H9 (cell line): ENCODE results near the gene BAG1. TPM values are rescaled to one million over a fixed set of nuclear protein-coding genes. Genes with fewer than 3 reads are reported as not detected.

Source experiments
- DNase-seq: peaks from one replicate; pipeline ENCODE4 v3.0.0-alpha.2; 2017
- H2AFZ ChIP-seq: one replicate; pipeline ENCODE4 v1.6.1; 2013; ENCODE audit warnings: mild to moderate bottlenecking, low read length, control low read depth, moderate library complexity
- H2AK5ac ChIP-seq: 2 replicates; pipeline ENCODE4 v1.6.1; 2013; ENCODE audit warnings: low read length, control low read depth, mixed read lengths; ENCODE audit not compliant: insufficient read length
- H2BK120ac ChIP-seq: one replicate; pipeline ENCODE4 v1.6.1; 2013; ENCODE audit warnings: low read depth, mild to moderate bottlenecking, low read length, control low read depth, inconsistent platforms; ENCODE audit not compliant: poor library complexity, severe bottlenecking
- H2BK12ac ChIP-seq: 2 replicates; pipeline ENCODE4 v1.6.1; 2013; ENCODE audit warnings: low read length, control low read depth, mixed read lengths, low read depth; ENCODE audit not compliant: insufficient read length
- H2BK15ac ChIP-seq: 2 replicates; pipeline ENCODE4 v1.6.1; 2013; ENCODE audit warnings: low read depth, low read length, control low read depth
- H2BK20ac ChIP-seq: one replicate; pipeline ENCODE4 v1.6.1; 2013; ENCODE audit warnings: low read depth, mild to moderate bottlenecking, low read length, control low read depth, inconsistent platforms; ENCODE audit not compliant: poor library complexity, severe bottlenecking
- H2BK5ac ChIP-seq: 2 replicates; pipeline ENCODE4 v1.6.1; 2013; ENCODE audit warnings: low read length, control low read depth, mixed read lengths; ENCODE audit not compliant: insufficient read length
- H3K14ac ChIP-seq: 2 replicates; pipeline ENCODE4 v1.6.1; 2013; ENCODE audit warnings: low read length, control low read depth; ENCODE audit not compliant: insufficient read depth
- H3K18ac ChIP-seq: 2 replicates; pipeline ENCODE4 v1.6.1; 2013; ENCODE audit warnings: low read depth, mild to moderate bottlenecking, mixed read lengths, low read length, control low read depth; ENCODE audit not compliant: insufficient read length
- H3K23ac ChIP-seq: 2 replicates; pipeline ENCODE4 v1.6.1; 2013; ENCODE audit warnings: low read length, control low read depth, mixed read lengths, low read depth; ENCODE audit not compliant: insufficient read length
- H3K23me2 ChIP-seq: 2 replicates; pipeline ENCODE4 v1.6.1; 2013; ENCODE audit warnings: low read depth, mild to moderate bottlenecking, mixed read lengths, low read length, control low read depth; ENCODE audit not compliant: insufficient read length, poor library complexity, severe bottlenecking
- H3K27ac ChIP-seq: 2 replicates; pipeline ENCODE4 v1.5.1; 2013; ENCODE audit warnings: low read length, control low read depth, mixed read lengths, low read depth; ENCODE audit not compliant: insufficient read length
- H3K27me3 ChIP-seq: 2 replicates; pipeline ENCODE4 v1.6.1; 2013; ENCODE audit warnings: low read length, control low read depth, inconsistent platforms; ENCODE audit not compliant: insufficient read depth
- H3K4ac ChIP-seq: 2 replicates; pipeline ENCODE4 v1.6.1; 2013; ENCODE audit warnings: low read depth, mild to moderate bottlenecking, control low read depth, inconsistent platforms, low read length, moderate library complexity
- H3K4me1 ChIP-seq: 2 replicates; pipeline ENCODE4 v1.6.1; 2013; ENCODE audit warnings: low read length, control low read depth, inconsistent platforms; ENCODE audit not compliant: insufficient read depth
- H3K4me2 ChIP-seq: 2 replicates; pipeline ENCODE4 v1.6.1; 2013; ENCODE audit warnings: low read length, control low read depth, mixed read lengths; ENCODE audit not compliant: insufficient read length, insufficient read depth
- H3K56ac ChIP-seq: 2 replicates; pipeline ENCODE4 v1.6.1; 2013; ENCODE audit warnings: low read depth, mild to moderate bottlenecking, mixed read lengths, low read length, control low read depth; ENCODE audit not compliant: insufficient read length
- H3K79me1 ChIP-seq: 2 replicates; pipeline ENCODE4 v1.6.1; 2013; ENCODE audit warnings: low read depth, mild to moderate bottlenecking, moderate library complexity, low read length, control low read depth, inconsistent platforms; ENCODE audit not compliant: insufficient read depth, poor library complexity, severe bottlenecking
- H3K79me2 ChIP-seq: 2 replicates; pipeline ENCODE4 v1.6.1; 2013; ENCODE audit warnings: low read length, control low read depth, inconsistent platforms; ENCODE audit not compliant: insufficient read depth
- H3K9ac ChIP-seq: 2 replicates; pipeline ENCODE4 v1.6.1; 2013; ENCODE audit warnings: low read length, control low read depth, mixed read lengths; ENCODE audit not compliant: insufficient read length; ENCODE audit errors: extremely low read depth
- H3K9me3 ChIP-seq: one replicate; pipeline ENCODE4 v1.6.1; 2013; ENCODE audit warnings: low read depth, low read length, inconsistent platforms; ENCODE audit not compliant: control insufficient read depth
- H3T11ph ChIP-seq: one replicate; pipeline ENCODE4 v1.6.1; 2013; ENCODE audit warnings: mild to moderate bottlenecking, low read length, control low read depth, inconsistent platforms
- H4K20me1 ChIP-seq: one replicate; pipeline ENCODE4 v1.6.1; 2013; ENCODE audit not compliant: control insufficient read depth, insufficient read length, insufficient read depth
- H4K5ac ChIP-seq: 2 replicates; pipeline ENCODE4 v1.6.1; 2013; ENCODE audit warnings: low read depth, mild to moderate bottlenecking, mixed read lengths, low read length, control low read depth; ENCODE audit not compliant: insufficient read length
- H4K8ac ChIP-seq: replicated peaks from 2 replicates; pipeline ENCODE4 v1.6.1; 2013; ENCODE audit warnings: low read length, control low read depth, mixed read lengths, low read depth; ENCODE audit not compliant: insufficient read length
- H4K91ac ChIP-seq: 2 replicates; pipeline ENCODE4 v1.6.1; 2013; ENCODE audit warnings: low read depth, mild to moderate bottlenecking, moderate library complexity, mixed read lengths, low read length, control low read depth; ENCODE audit not compliant: insufficient read length
- H3K27ac Mint-ChIP-seq, 3 experiments: 2 replicates in 2 of 3; 3 replicates in 1 of 3; pipeline ENCODE4 v1.8.0; 2020 to 2021; ENCODE audit warnings: mixed read lengths in 3 of 3, mild to moderate bottlenecking in 1 of 3, moderate library complexity in 1 of 3
- H3K27me3 Mint-ChIP-seq: 2 replicates; pipeline ENCODE4 v1.8.0; 2021; ENCODE audit warnings: low read depth, mild to moderate bottlenecking, moderate library complexity, mixed read lengths
- H3K36me3 Mint-ChIP-seq, 3 experiments: 2 replicates in 2 of 3; 3 replicates in 1 of 3; pipeline ENCODE4 v1.8.0; 2020 to 2021; ENCODE audit warnings: low read depth in 3 of 3, mixed read lengths in 3 of 3; ENCODE audit not compliant: insufficient read depth in 1 of 3
- H3K4me1 Mint-ChIP-seq, 2 experiments: 2 replicates each; pipeline ENCODE4 v1.8.0; 2020; ENCODE audit warnings: mixed read lengths in 2 of 2
- H3K4me3 Mint-ChIP-seq, 2 experiments: 2 replicates in 1 of 2; 3 replicates in 1 of 2; pipeline ENCODE4 v1.8.0; 2020 to 2021; ENCODE audit warnings: mild to moderate bottlenecking in 2 of 2, mixed read lengths in 2 of 2, moderate library complexity in 1 of 2
- H3K9me3 Mint-ChIP-seq, 2 experiments: 2 replicates in 1 of 2; 3 replicates in 1 of 2; pipeline ENCODE4 v1.8.0; 2020; ENCODE audit warnings: mild to moderate bottlenecking in 2 of 2, mixed read lengths in 2 of 2, moderate library complexity in 1 of 2
- CTCF ChIP-seq: fragments of 200-600 bp; sonication (generic); conservative IDR thresholded peaks from 3 replicates; pipeline ENCODE4 v1.8.0; 2021; ENCODE audit warnings: antibody characterized with exemption, mild to moderate bottlenecking
- WGBS: extraction: QIAGEN DNeasy Blood & Tissue Kit; methylation state at CpG from one replicate; pipeline ENCODE4 v1.1.7; 2013; ENCODE audit warnings: missing lambda C conversion rate, low lambda C conversion rate, mixed read lengths; ENCODE audit not compliant: insufficient read length; ENCODE audit errors: extremely low coverage; 5-methylcytosine and 5-hydroxymethylcytosine counted together
- total RNA-seq: library from RNA; stranded (reverse); gene quantifications from 2 replicates; pipeline ENCODE4 v1.2.1, GENCODE V29; 2021

BAG1 gene
- total RNA-seq, 1 experiment from 2014 or later, result 66.4 TPM

- Histone ChIP-seq H2BK12ac (no peak within 1 kb of the TSS), H4K91ac (no peak within 1 kb of the TSS), H3K4ac (no peak within 1 kb of the TSS), H3K79me2 (no peaks in the 10 kb centered on the region; the same call in 1 of the 2 replicates), H3K4me2 (no peak within 1 kb of the TSS), H4K8ac (no peak within 1 kb of the TSS), H2BK15ac (no peak within 1 kb of the TSS), H2BK20ac (no peak within 1 kb of the TSS), H3K9ac (no peak within 1 kb of the TSS), H3K14ac (no peak within 1 kb of the TSS), H3K56ac (no peak within 1 kb of the TSS), H2BK120ac (no peak within 1 kb of the TSS), H3K27ac (no peak within 1 kb of the TSS), H3K9me3 (no peaks in the 10 kb centered on the region), H4K5ac (no peak within 1 kb of the TSS), H3K23ac (no peak within 1 kb of the TSS), H3K23me2 (no peaks in the 10 kb centered on the region), H3T11ph (no peak within 1 kb of the TSS), H2AK5ac (no peak within 1 kb of the TSS), H3K27me3 (no peaks in the 10 kb centered on the region), H2AFZ (no peak within 1 kb of the TSS), H2BK5ac (no peak within 1 kb of the TSS), H4K20me1 (no peaks in the 10 kb centered on the region), H3K4me1 (no peaks in the 10 kb centered on the region), H3K18ac (no peak within 1 kb of the TSS), H3K79me1 (no peaks in the 10 kb centered on the region)
- H3K9me3 Mint-ChIP-seq, result no peaks in the 10 kb centered on the region
- DNase-seq, result no peak
- H3K4me3 Mint-ChIP-seq, result no peak within 1 kb of the TSS; a peak in 1 of 5 replicates
- H3K27me3 Mint-ChIP-seq, result peaks cover 23% of the 10 kb centered on the region
- H3K36me3 Mint-ChIP-seq, result no peaks in the 10 kb centered on the region
- no CpG with 5 or more reads among the region's 7 CpGs for WGBS
- H3K27ac Mint-ChIP-seq, result peak within 1 kb of the TSS in 2 of 3 experiments; percentile 32 to 49; a peak in 2 of 7 replicates
- no peaks in the 10 kb centered on the region; a peak in 1 of 4 replicates for H3K4me1 Mint-ChIP-seq
- TF ChIP-seq CTCF, result no peak
Measured at GRCh38 chr9:33239921-33240320, 24.6 kb downstream of the BAG1 start, which contains the start of gene SPINK4. Gene SPINK4 (plus strand): TSS chr9:33240167. CDS start chr9:33240209, 42 bp downstream.
